OCI-LY1 (cell line): ENCODE measurements around the gene ARHGEF11.

ENCODE experiments used
- H2AFZ ChIP-seq: fragments of 200-600 bp; sonication (generic), shearing (Covaris generic); 2 replicates; pipeline ENCODE4 v1.6.0; 2014; ENCODE audit warnings: antibody characterized with exemption, mild to moderate bottlenecking, low read length
- H3F3A ChIP-seq: fragments of 200-600 bp; sonication (generic), shearing (Covaris generic); 2 replicates; pipeline ENCODE4 v1.6.0; 2014; ENCODE audit warnings: mild to moderate bottlenecking, antibody characterized with exemption, low read length, moderate library complexity; ENCODE audit not compliant: insufficient read depth
- H3K27ac ChIP-seq: fragments of 200-600 bp; sonication (generic); 2 replicates; pipeline ENCODE4 v1.5.1; 2014; ENCODE audit warnings: low read length, mixed run types, mild to moderate bottlenecking, low read depth; ENCODE audit not compliant: poor library complexity, severe bottlenecking
- H3K27me3 ChIP-seq: fragments of 200-600 bp; sonication (generic); 2 replicates; pipeline ENCODE4 v1.6.0; 2014; ENCODE audit warnings: antibody characterized with exemption, mild to moderate bottlenecking, low read length, moderate library complexity; ENCODE audit not compliant: insufficient read depth
- H3K36me3 ChIP-seq: fragments of 200-600 bp; sonication (generic); 2 replicates; pipeline ENCODE4 v1.6.1; 2014; ENCODE audit warnings: mild to moderate bottlenecking, antibody characterized with exemption, low read length, moderate library complexity, mixed read lengths; ENCODE audit not compliant: insufficient read depth
- H3K4me1 ChIP-seq: fragments of 200-600 bp; sonication (generic); 2 replicates; pipeline ENCODE4 v1.5.1; 2014; ENCODE audit warnings: mild to moderate bottlenecking, low read length, moderate library complexity; ENCODE audit not compliant: insufficient read depth, severe bottlenecking
- H3K4me2 ChIP-seq: fragments of 200-600 bp; sonication (generic), shearing (Covaris generic); 2 replicates; pipeline ENCODE4 v1.6.1; 2014; ENCODE audit warnings: low read length
- H3K4me3 ChIP-seq: fragments of 200-600 bp; sonication (generic); 2 replicates; pipeline ENCODE4 v1.5.1; 2014; ENCODE audit warnings: low read length, low read depth, mild to moderate bottlenecking, mixed read lengths; ENCODE audit not compliant: poor library complexity, severe bottlenecking
- H3K79me2 ChIP-seq: fragments of 200-600 bp; shearing (Covaris generic); 2 replicates; pipeline ENCODE4 v1.6.1; 2016; ENCODE audit warnings: mixed run types, low read length, mixed read lengths; ENCODE audit not compliant: insufficient read depth
- H3K9ac ChIP-seq: fragments of 200-600 bp; sonication (generic), shearing (Covaris generic); 2 replicates; pipeline ENCODE4 v1.6.1; 2014; ENCODE audit warnings: mild to moderate bottlenecking, low read length, mixed read lengths
- H3K9me2 ChIP-seq: fragments of 200-600 bp; sonication (generic), shearing (Covaris generic); 2 replicates; pipeline ENCODE4 v1.6.1; 2014; ENCODE audit warnings: low read depth, mild to moderate bottlenecking, low read length, mixed read lengths
- H3K9me3 ChIP-seq: fragments of 200-600 bp; shearing (Covaris generic); 2 replicates; pipeline ENCODE4 v1.6.1; 2014; ENCODE audit warnings: low read length, mixed read lengths
- H4K20me1 ChIP-seq: fragments of 200-600 bp; sonication (generic), shearing (Covaris generic); 2 replicates; pipeline ENCODE4 v1.6.0; 2016; ENCODE audit warnings: mild to moderate bottlenecking, low read length; ENCODE audit not compliant: insufficient read depth
- CTCF ChIP-seq: fragments of 200-600 bp; sonication (generic), shearing (Covaris generic); IDR thresholded peaks from 2 replicates; pipeline ENCODE4 v1.5.1; 2017; ENCODE audit warnings: mild to moderate bottlenecking, antibody characterized with exemption, low read length, moderate library complexity, mixed read lengths
- EZH2 ChIP-seq: fragments of 200-600 bp; sonication (generic), shearing (Covaris generic); IDR thresholded peaks from 2 replicates; pipeline ENCODE4 v1.8.0; 2017; ENCODE audit warnings: borderline replicate concordance, mixed run types, mild to moderate bottlenecking, antibody characterized with exemption, low read length, moderate library complexity, mixed read lengths

The ARHGEF11 gene

DNA sequence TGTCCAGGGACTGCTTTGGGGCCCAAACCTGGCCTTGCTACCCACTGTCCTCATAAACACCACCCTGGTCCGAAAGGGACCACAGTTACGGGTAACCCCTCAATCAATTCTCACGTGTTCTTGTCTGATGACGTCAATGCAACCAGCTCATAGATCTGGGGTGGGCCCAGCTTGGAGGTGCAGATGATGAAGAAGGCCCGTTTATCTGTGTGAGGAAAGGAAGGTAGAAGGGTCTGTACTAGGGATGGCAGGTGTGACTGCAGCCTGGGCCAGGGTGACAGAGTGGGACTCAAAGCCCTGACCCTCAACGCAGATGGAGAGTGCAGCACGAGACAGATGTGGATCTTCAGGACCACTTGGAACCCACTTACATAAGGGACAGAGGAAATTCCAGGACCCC, 103.0 kb downstream of the ARHGEF11 start:
- Histone ChIP-seq H3K4me3 (no peak overlapping the region), H2AFZ (no peak overlapping the region), H3K79me2 (no peaks in the 10 kb centered on the region), H3K9me3 (no peaks in the 10 kb centered on the region), H3K9ac (no peak overlapping the region), H3K4me1 (no peaks in the 10 kb centered on the region), H3K27me3 (0 out of 2 replicates have a peak, but pooled peaks cover 5% of the 10 kb centered on the region), H3K27ac (no peak overlapping the region), H3F3A (no peaks in the 10 kb centered on the region), H3K36me3 (no peaks in the 10 kb centered on the region), H4K20me1 (no peaks in the 10 kb centered on the region), H3K4me2 (no peak overlapping the region), H3K9me2 (no peaks in the 10 kb centered on the region)
- no peak for TF ChIP-seq EZH2
- TF ChIP-seq CTCF = no peak

DNA sequence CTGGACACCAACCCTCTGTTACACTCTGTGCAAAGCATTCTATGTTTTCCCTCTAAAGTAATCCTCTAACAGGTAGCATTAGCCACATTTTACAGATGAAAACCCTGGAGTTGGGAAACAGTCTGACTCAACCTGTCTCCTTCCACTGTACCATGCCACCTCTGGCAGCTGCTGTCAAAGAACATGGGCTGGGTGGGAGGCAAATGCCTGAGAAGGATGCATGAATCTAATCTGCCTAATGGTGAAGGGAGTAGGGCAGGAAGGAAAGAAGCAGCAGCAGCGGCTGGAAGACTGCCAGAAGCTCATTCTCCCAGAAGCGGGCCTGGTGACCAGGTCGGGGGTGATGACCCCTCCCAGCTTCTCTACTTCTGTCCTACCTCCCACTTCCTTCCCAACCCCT, 103.4 kb downstream of the ARHGEF11 start:
- H3K9ac ChIP-seq = no peak overlapping the region
- H3K27me3 ChIP-seq = 0 out of 2 replicates have a peak, but pooled peaks cover 4% of the 10 kb centered on the region
- no peaks in the 10 kb centered on the region for H3K9me2 ChIP-seq
- no peak overlapping the region for H3K27ac ChIP-seq
- no peak overlapping the region for H3K4me3 ChIP-seq
- H3K4me1 ChIP-seq = no peaks in the 10 kb centered on the region
- no peak overlapping the region for H2AFZ ChIP-seq
- H4K20me1 ChIP-seq = no peaks in the 10 kb centered on the region
- H3K79me2 ChIP-seq = no peaks in the 10 kb centered on the region
- TF ChIP-seq CTCF (no peak), EZH2 (no peak)
- no peak overlapping the region for H3K4me2 ChIP-seq
- H3K9me3 ChIP-seq = no peaks in the 10 kb centered on the region
- H3K36me3 ChIP-seq = no peaks in the 10 kb centered on the region
- H3F3A ChIP-seq = no peaks in the 10 kb centered on the region

DNA sequence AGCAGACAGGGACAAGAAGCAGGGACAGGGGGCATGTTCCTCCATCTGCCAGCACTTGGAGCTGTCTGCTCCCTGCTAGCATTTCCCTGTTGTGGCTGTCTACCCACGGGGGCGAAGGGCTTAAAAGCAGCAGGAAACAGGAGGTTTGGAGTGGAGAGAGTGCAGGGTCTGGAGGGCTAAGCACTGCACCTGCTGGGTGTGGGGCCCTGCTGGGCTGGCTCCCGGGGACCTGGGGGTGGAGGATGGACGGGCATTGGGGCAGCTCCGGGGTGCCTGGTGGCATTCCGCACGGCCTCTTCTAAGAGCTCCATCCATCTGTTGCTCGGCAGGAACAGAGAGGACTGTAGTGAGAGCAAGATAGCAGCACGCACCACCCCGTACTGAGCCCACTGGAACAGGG, 103.9 kb downstream of the ARHGEF11 start:
- Histone ChIP-seq H3K27me3 (no peaks in the 10 kb centered on the region), H3K79me2 (no peaks in the 10 kb centered on the region), H3K36me3 (no peaks in the 10 kb centered on the region), H3K9me2 (no peaks in the 10 kb centered on the region), H3K9me3 (no peaks in the 10 kb centered on the region), H3K4me2 (no peak overlapping the region), H3K27ac (no peak overlapping the region), H3F3A (no peaks in the 10 kb centered on the region), H3K9ac (no peak overlapping the region), H3K4me3 (no peak overlapping the region), H4K20me1 (no peaks in the 10 kb centered on the region), H2AFZ (no peak overlapping the region), H3K4me1 (no peaks in the 10 kb centered on the region)
- no peak for TF ChIP-seq EZH2
- no peak for TF ChIP-seq CTCF
